HG02943 (cell line): Measurements from ENCODE around the gene SLC25A47.

Experiments
- ATAC-seq: cut with Tn5 transposase; IDR thresholded peaks from one replicate; pipeline ENCODE4 v1.9.1; 2021; ENCODE audit warnings: mild to moderate bottlenecking, low read depth, moderate library complexity; ENCODE audit not compliant: unreplicated experiment

Gene SLC25A47

GRCh38 chr14:100322138-100322957 lies 791 bp upstream of the SLC25A47 start:
- no peak for ATAC-seq

- no peak for ATAC-seq
Measured at GRCh38 chr14:100323942-100324307, 786 bp downstream of the SLC25A47 start.

- no peak for ATAC-seq
Measured at GRCh38 chr14:100325231-100325632, 2.1 kb downstream of the SLC25A47 start.

- ATAC-seq = no peak
Measured at GRCh38 chr14:100325958-100326357, 2.8 kb downstream of the SLC25A47 start.

GRCh38 chr14:100327128-100327527 lies 4.0 kb downstream of the SLC25A47 start:
- ATAC-seq = no peak

GRCh38 chr14:100328495-100329163 lies 5.5 kb downstream of the SLC25A47 start:
- no peak for ATAC-seq

GRCh38 chr14:100329233-100330006 lies 6.3 kb downstream of the SLC25A47 start:
- no peak for ATAC-seq

GRCh38 chr14:100330007-100330344 lies 6.8 kb downstream of the SLC25A47 start:
- ATAC-seq = no peak

GRCh38 chr14:100330388-100330931 lies 7.3 kb downstream of the SLC25A47 start:
- ATAC-seq = no peak

GRCh38 chr14:100332071-100332639 lies 9.0 kb downstream of the SLC25A47 start:
- no peak for ATAC-seq

- no peak for ATAC-seq
Measured at GRCh38 chr14:100332797-100333196, 9.7 kb downstream of the SLC25A47 start.

GRCh38 chr14:100333311-100333710 lies 10.2 kb downstream of the SLC25A47 start:
- ATAC-seq = no peak

- no peak for ATAC-seq
Measured at GRCh38 chr14:100333827-100334226, 10.7 kb downstream of the SLC25A47 start.

- ATAC-seq = no peak
Measured at GRCh38 chr14:100334904-100335303, 11.8 kb downstream of the SLC25A47 start.

GRCh38 chr14:100336618-100337530 lies 13.7 kb downstream of the SLC25A47 start:
- ATAC-seq = no peak

GRCh38 chr14:100339766-100340422 lies 16.8 kb downstream of the SLC25A47 start:
- ATAC-seq = no peak

- ATAC-seq = no peak
Measured at GRCh38 chr14:100340423-100340813, 17.3 kb downstream of the SLC25A47 start.

GRCh38 chr14:100341301-100342031 lies 18.3 kb downstream of the SLC25A47 start:
- no peak for ATAC-seq

GRCh38 chr14:100342195-100342594 lies 19.1 kb downstream of the SLC25A47 start:
- ATAC-seq = no peak
